Activated CD4-positive, alpha-beta T cell treated with anti-CD3 and anti-CD28 coated beads, Interleukin-2, Interleukin-4, amounts not matched to agents 100 ng/mL and 50 ng/mL, durations not matched to agents 16 hours and 8 hours (primary cell): Measurements from ENCODE around the gene ASIC1.
"Not testable (repeated sequence)": the region's sequence is repeated elsewhere in the genome, so short reads cannot be mapped to it uniquely, and the experiment has no call there.

Experiments used
- DNase-seq: peaks from one replicate; pipeline ENCODE4 v3.0.0-alpha.2; 2020; ENCODE audit warnings: low spot score

The ASIC1 gene

GRCh38 chr12:50061946-50062686 is 4.7 kb downstream of the ASIC1 start:
- no peak for DNase-seq

GRCh38 chr12:50062728-50063460 is 5.5 kb downstream of the ASIC1 start:
- no peak for DNase-seq

GRCh38 chr12:50065726-50066310 is 8.4 kb downstream of the ASIC1 start:
- no peak for DNase-seq

GRCh38 chr12:50066402-50066801 is 9.0 kb downstream of the ASIC1 start:
- no peak for DNase-seq

GRCh38 chr12:50069069-50069468 is 11.7 kb downstream of the ASIC1 start:
- no peak for DNase-seq

- no peak for DNase-seq
Observed at GRCh38 chr12:50069539-50069938, 12.1 kb downstream of the ASIC1 start.

- DNase-seq = peak; percentile 66
Observed at GRCh38 chr12:50070314-50071060, 13.1 kb downstream of the ASIC1 start.

- no peak for DNase-seq
Observed at GRCh38 chr12:50072198-50072907, 15.0 kb downstream of the ASIC1 start.

GRCh38 chr12:50073206-50073605 is 15.8 kb downstream of the ASIC1 start:
- no peak for DNase-seq

- DNase-seq = no peak
Observed at GRCh38 chr12:50073712-50074111, 16.3 kb downstream of the ASIC1 start.

GRCh38 chr12:50074936-50075807 is 17.8 kb downstream of the ASIC1 start:
- DNase-seq = peak; percentile 86

GRCh38 chr12:50075808-50076170 is 18.4 kb downstream of the ASIC1 start:
- no peak for DNase-seq

GRCh38 chr12:50077099-50077498 is 19.7 kb downstream of the ASIC1 start:
- DNase-seq = no peak

GRCh38 chr12:50078281-50078680 is 20.9 kb downstream of the ASIC1 start:
- no peak for DNase-seq

GRCh38 chr12:50079771-50080170 is 22.4 kb downstream of the ASIC1 start:
- DNase-seq = no peak

- no peak for DNase-seq
Observed at GRCh38 chr12:50081096-50081808, 23.9 kb downstream of the ASIC1 start.

- no peak for DNase-seq
Observed at GRCh38 chr12:50082644-50083043, 25.2 kb downstream of the ASIC1 start.

- DNase-seq = no peak
Observed at GRCh38 chr12:50083301-50083700, 25.9 kb downstream of the ASIC1 start.

GRCh38 chr12:50084409-50084774 is 27.0 kb downstream of the ASIC1 start:
- DNase-seq = not testable (repeated sequence)
